Panc1 (cell line): ENCODE data around the gene EEF1AKMT2. TPM values are rescaled to one million over a fixed set of nuclear protein-coding genes. Genes with fewer than 3 reads are reported as not detected.

Experiments
- ATAC-seq: fragments of 200-7000 bp; cut with Tn5 transposase; 2 replicates; pipeline ENCODE4 v1.9.1; 2020; ENCODE audit warnings: mild to moderate bottlenecking, moderate library complexity
- BruUV-seq: library from RNA; stranded (reverse); fragments of 400-500 nt; replicated peaks from 2 replicates; lab custom pipeline; 2021; lab: Mats Ljungman, UMichigan
- CTCF ChIA-PET: fragments of 300-600 bp; sonication (Branson Sonifier 250); formaldehyde crosslinking; loops from one replicate; lab custom pipeline; 2022; ENCODE audit warnings: antibody characterized with exemption; lab: Charles Lee
- POLR2A ChIA-PET: fragments of 300-600 bp; sonication (Branson Sonifier 250); formaldehyde crosslinking; loops from one replicate; lab custom pipeline; 2022; ENCODE audit warnings: antibody characterized with exemption; lab: Charles Lee
- DNase-seq: peaks from one replicate; pipeline ENCODE4 v3.0.0-alpha.2; 2010; ENCODE audit warnings: low read depth, low spot score
- H3K27ac ChIP-seq: 2 replicates; pipeline ENCODE4 v1.5.1; 2011; ENCODE audit warnings: mild to moderate bottlenecking, low read length, inconsistent platforms
- H3K27me3 ChIP-seq: fragments of 200-500 bp; sonication (Bioruptor generic); 2 replicates; pipeline ENCODE4 v1.6.0; 2014; ENCODE audit warnings: low read length, inconsistent platforms; ENCODE audit not compliant: control insufficient read depth, insufficient read depth
- H3K36me3 ChIP-seq: fragments of 200-500 bp; sonication (Bioruptor generic); 2 replicates; pipeline ENCODE4 v1.5.1; 2014; ENCODE audit warnings: inconsistent platforms, mild to moderate bottlenecking, low read length, moderate library complexity; ENCODE audit not compliant: control insufficient read depth, insufficient read depth
- H3K4me1 ChIP-seq: 2 replicates; pipeline ENCODE4 v1.5.1; 2011; ENCODE audit warnings: inconsistent platforms, mild to moderate bottlenecking, low read length, moderate library complexity; ENCODE audit not compliant: control insufficient read depth, insufficient read depth
- H3K4me3 ChIP-seq, 2 experiments: 2 replicates each; pipeline ENCODE4 v1.5.1; 2011 to 2012; ENCODE audit warnings: low read depth in 2 of 2, low read length in 2 of 2, mild to moderate bottlenecking in 2 of 2, inconsistent platforms in 1 of 2, moderate library complexity in 1 of 2
- H3K9me3 ChIP-seq: fragments of 200-500 bp; sonication (Bioruptor generic); 2 replicates; pipeline ENCODE4 v1.5.1; 2014; ENCODE audit warnings: low read depth, mild to moderate bottlenecking, inconsistent platforms, low read length, moderate library complexity; ENCODE audit not compliant: control insufficient read depth, insufficient read depth
- POLR2AphosphoS5 ChIP-seq: IDR thresholded peaks from 2 replicates; pipeline ENCODE4 v1.6.1; 2012; ENCODE audit warnings: mild to moderate bottlenecking, low read depth, low read length, moderate library complexity
- SIN3A ChIP-seq: IDR thresholded peaks from 2 replicates; pipeline ENCODE4 v1.6.1; 2012; ENCODE audit warnings: low read depth, mild to moderate bottlenecking, low read length, moderate library complexity, borderline replicate concordance; ENCODE audit not compliant: insufficient read depth
- TCF7L2 ChIP-seq: IDR thresholded peaks from 2 replicates; pipeline ENCODE4 v1.6.1; 2011; ENCODE audit warnings: mild to moderate bottlenecking, low read depth, low read length, inconsistent platforms
- in situ Hi-C: cut with HindIII; loops from 2 replicates; pipeline ENCODE4 v1.10.0; 2016; ENCODE audit warnings: low sequenced_read_pairs, low pct_unique_long_range_greater_than_20kb
- intact Hi-C: fragments of 100-400 bp; cut with micrococcal nuclease; formaldehyde crosslinking; loops from one replicate; pipeline ENCODE4 v1.10.0; 2022; ENCODE audit not compliant: unreplicated experiment
- total RNA-seq: library from RNA; stranded (reverse); gene quantifications from one replicate; pipeline ENCODE4 v1.2.1, GENCODE V29; 2021; ENCODE audit not compliant: unreplicated experiment
- TF ChIP-seq, protein P1 (sequence below): fragments of 450-650 bp; IDR thresholded peaks from 2 replicates; pipeline ENCODE4 v1.5.1; 2017; ENCODE audit warnings: mild to moderate bottlenecking
- TF ChIP-seq, protein P2 (sequence below), 2 experiments: IDR thresholded peaks; 2 replicates each; pipeline ENCODE4 v1.6.1; 2011 to 2012; ENCODE audit warnings: low read depth in 2 of 2, control low read depth in 1 of 2, low read length in 1 of 2, mild to moderate bottlenecking in 1 of 2, moderate library complexity in 1 of 2; ENCODE audit not compliant: insufficient read depth in 1 of 2

Gene EEF1AKMT2
- total RNA-seq, 1 experiment from 2014 or later: 39.2 TPM

DNA sequence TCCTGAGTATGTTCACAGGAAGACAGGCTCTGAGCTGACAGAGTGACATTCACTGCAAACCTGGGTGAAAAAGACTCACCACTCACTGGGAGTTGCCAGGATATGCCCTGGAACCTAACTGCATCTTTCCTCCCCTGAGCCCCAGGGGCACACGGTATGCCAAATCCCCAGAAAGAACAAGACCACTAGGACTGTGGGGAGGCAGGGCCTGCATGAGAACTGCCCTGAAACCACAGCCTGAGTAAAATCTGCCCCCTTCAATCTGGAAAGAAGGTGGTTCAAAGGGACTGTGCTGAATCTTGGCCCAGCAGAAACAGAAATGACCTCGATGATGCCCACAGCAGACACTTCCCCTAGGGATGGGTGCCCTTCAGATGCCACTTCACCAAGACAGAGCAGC lies 54.0 kb downstream of the EEF1AKMT2 start:
- BruUV-seq: no TSS peak
- TF ChIP-seq SIN3A (no peak), TCF7L2 (no peak)
- TF ChIP-seq, protein P1, sequence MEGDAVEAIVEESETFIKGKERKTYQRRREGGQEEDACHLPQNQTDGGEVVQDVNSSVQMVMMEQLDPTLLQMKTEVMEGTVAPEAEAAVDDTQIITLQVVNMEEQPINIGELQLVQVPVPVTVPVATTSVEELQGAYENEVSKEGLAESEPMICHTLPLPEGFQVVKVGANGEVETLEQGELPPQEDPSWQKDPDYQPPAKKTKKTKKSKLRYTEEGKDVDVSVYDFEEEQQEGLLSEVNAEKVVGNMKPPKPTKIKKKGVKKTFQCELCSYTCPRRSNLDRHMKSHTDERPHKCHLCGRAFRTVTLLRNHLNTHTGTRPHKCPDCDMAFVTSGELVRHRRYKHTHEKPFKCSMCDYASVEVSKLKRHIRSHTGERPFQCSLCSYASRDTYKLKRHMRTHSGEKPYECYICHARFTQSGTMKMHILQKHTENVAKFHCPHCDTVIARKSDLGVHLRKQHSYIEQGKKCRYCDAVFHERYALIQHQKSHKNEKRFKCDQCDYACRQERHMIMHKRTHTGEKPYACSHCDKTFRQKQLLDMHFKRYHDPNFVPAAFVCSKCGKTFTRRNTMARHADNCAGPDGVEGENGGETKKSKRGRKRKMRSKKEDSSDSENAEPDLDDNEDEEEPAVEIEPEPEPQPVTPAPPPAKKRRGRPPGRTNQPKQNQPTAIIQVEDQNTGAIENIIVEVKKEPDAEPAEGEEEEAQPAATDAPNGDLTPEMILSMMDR: no peak
- TF ChIP-seq, protein P2, sequence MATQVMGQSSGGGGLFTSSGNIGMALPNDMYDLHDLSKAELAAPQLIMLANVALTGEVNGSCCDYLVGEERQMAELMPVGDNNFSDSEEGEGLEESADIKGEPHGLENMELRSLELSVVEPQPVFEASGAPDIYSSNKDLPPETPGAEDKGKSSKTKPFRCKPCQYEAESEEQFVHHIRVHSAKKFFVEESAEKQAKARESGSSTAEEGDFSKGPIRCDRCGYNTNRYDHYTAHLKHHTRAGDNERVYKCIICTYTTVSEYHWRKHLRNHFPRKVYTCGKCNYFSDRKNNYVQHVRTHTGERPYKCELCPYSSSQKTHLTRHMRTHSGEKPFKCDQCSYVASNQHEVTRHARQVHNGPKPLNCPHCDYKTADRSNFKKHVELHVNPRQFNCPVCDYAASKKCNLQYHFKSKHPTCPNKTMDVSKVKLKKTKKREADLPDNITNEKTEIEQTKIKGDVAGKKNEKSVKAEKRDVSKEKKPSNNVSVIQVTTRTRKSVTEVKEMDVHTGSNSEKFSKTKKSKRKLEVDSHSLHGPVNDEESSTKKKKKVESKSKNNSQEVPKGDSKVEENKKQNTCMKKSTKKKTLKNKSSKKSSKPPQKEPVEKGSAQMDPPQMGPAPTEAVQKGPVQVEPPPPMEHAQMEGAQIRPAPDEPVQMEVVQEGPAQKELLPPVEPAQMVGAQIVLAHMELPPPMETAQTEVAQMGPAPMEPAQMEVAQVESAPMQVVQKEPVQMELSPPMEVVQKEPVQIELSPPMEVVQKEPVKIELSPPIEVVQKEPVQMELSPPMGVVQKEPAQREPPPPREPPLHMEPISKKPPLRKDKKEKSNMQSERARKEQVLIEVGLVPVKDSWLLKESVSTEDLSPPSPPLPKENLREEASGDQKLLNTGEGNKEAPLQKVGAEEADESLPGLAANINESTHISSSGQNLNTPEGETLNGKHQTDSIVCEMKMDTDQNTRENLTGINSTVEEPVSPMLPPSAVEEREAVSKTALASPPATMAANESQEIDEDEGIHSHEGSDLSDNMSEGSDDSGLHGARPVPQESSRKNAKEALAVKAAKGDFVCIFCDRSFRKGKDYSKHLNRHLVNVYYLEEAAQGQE (IDR thresholded peaks at IDR 0.05; ENCODE audit: insufficient read depth in 1 of 2, low read depth in 2 of 2, low read length in 1 of 2): no peak
- ATAC-seq: no peak
- no peaks in the 10 kb centered on the region for H3K9me3 ChIP-seq
- no peaks in the 10 kb centered on the region for H3K27me3 ChIP-seq
- H3K4me3 ChIP-seq: no peak overlapping the region
- POLR2A ChIA-PET: no interaction called here
- no peak for DNase-seq
- peak overlapping the region; percentile 86 for H3K27ac ChIP-seq
- H3K36me3 ChIP-seq: no peaks in the 10 kb centered on the region
- in situ Hi-C loops: no loop called here
- H3K4me1 ChIP-seq: peaks cover 79% of the 10 kb centered on the region
- CTCF ChIA-PET: interaction anchor here (0.6 kb wide), 1 partner anchor 304 kb away, joined by 4 read pairs; no protein-coding TSS in a partner anchor
- intact Hi-C loops: no loop called here

DNA sequence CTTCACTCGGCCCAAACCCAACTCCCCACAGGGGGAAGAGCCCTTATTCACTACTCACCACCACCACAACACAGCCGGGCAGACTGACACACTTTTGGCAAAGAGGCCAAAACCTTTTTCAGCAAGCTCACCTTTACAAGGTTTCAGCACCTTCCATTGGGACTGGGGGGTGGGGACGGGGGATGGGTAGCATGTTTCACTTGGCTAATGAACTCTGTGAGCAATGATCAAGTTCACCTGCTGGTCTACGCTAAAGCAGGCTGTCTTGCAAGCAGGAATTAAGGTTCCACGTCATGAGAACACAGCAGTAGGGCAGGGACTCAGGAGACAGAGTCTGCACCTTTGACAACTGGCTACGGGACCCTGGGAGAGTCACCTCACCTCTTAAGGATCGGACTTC lies 54.5 kb downstream of the EEF1AKMT2 start:
- Histone ChIP-seq H3K4me3 (no peak overlapping the region), H3K36me3 (no peaks in the 10 kb centered on the region), H3K27ac (peak overlapping the region; percentile 86), H3K9me3 (no peaks in the 10 kb centered on the region), H3K27me3 (no peaks in the 10 kb centered on the region), H3K4me1 (peaks cover 75% of the 10 kb centered on the region)
- TF ChIP-seq, protein P2 (IDR thresholded peaks at IDR 0.05; ENCODE audit: insufficient read depth in 1 of 2, low read depth in 2 of 2, low read length in 1 of 2): no peak
- no peak for TF ChIP-seq SIN3A
- TF ChIP-seq TCF7L2: no peak
- TF ChIP-seq, protein P1: no peak
- no peak for TF ChIP-seq POLR2AphosphoS5
- CTCF ChIA-PET: interaction anchor here (0.6 kb wide), 1 partner anchor 304 kb away, joined by 4 read pairs; no protein-coding TSS in a partner anchor
- POLR2A ChIA-PET: interaction anchor here (0.6 to 0.7 kb wide), 3 partner anchors 14 to 957 kb away, joined by 3 to 9 read pairs (median 3); no protein-coding TSS in a partner anchor
- in situ Hi-C loops: no loop called here
- intact Hi-C loops: no loop called here
- DNase-seq: no peak
- BruUV-seq: no TSS peak
- no peak for ATAC-seq
